GM19240 (cell line): ENCODE measurements around the gene AGXT.

Experiments
- DNase-seq: peaks from one replicate; pipeline ENCODE4 v3.0.0; 2011; ENCODE audit warnings: low spot score; ENCODE audit not compliant: insufficient read length

The AGXT gene

GRCh38 chr2:240885566-240885965 is 16.9 kb downstream of the AGXT start:
- DNase-seq, result no peak

GRCh38 chr2:240886023-240886565 is 17.5 kb downstream of the AGXT start:
- no peak for DNase-seq

- DNase-seq, result no peak
These were observed 18.3 kb downstream of the AGXT start for GRCh38 chr2:240886678-240887609.

GRCh38 chr2:240887631-240888030 is 19.0 kb downstream of the AGXT start:
- DNase-seq, result no peak

GRCh38 chr2:240888130-240888889 is 19.7 kb downstream of the AGXT start:
- DNase-seq, result no peak

GRCh38 chr2:240888890-240889573 is 20.4 kb downstream of the AGXT start:
- DNase-seq, result no peak

- DNase-seq, result no peak
These were observed 21.3 kb downstream of the AGXT start for GRCh38 chr2:240889601-240890560.

- no peak for DNase-seq
These were observed 22.1 kb downstream of the AGXT start for GRCh38 chr2:240890691-240891090.

- no peak for DNase-seq
These were observed 23.1 kb downstream of the AGXT start for GRCh38 chr2:240891492-240892340.

GRCh38 chr2:240892356-240892755 is 23.7 kb downstream of the AGXT start:
- no peak for DNase-seq

GRCh38 chr2:240892925-240893324 is 24.3 kb downstream of the AGXT start:
- DNase-seq, result no peak

- DNase-seq, result no peak
These were observed 24.8 kb downstream of the AGXT start for GRCh38 chr2:240893363-240893844.

- DNase-seq, result no peak
These were observed 25.4 kb downstream of the AGXT start for GRCh38 chr2:240894006-240894405.

- DNase-seq, result no peak
These were observed 26.4 kb downstream of the AGXT start for GRCh38 chr2:240894836-240895558.

GRCh38 chr2:240895656-240896388 is 27.2 kb downstream of the AGXT start, which contains the start of gene MAB21L4:
TSS of gene MAB21L4 (minus strand) at chr2:240896156. CDS start at chr2:240895997, 159 bp downstream.
- no peak for DNase-seq

GRCh38 chr2:240896394-240896793 is 27.8 kb downstream of the AGXT start:
- DNase-seq, result no peak

- DNase-seq, result no peak
These were observed 28.5 kb downstream of the AGXT start for GRCh38 chr2:240896871-240897692.
